A549 (cell line): ENCODE results near the gene MAPK12. TPM values are rescaled to one million over a fixed set of nuclear protein-coding genes. Genes with fewer than 3 reads are reported as not detected.

Experiments used
- ATAC-seq, 2 experiments: fragments of 200-7000 bp in 1 of 2; fragments of >200 bp in 1 of 2; cut with Nextera tagmentation in 1 of 2; cut with Tn5 transposase in 1 of 2; 3 replicates each; pipeline versions ENCODE4 v1.8.0 to v1.9.1; 2018 to 2020; ENCODE audit warnings: mild to moderate bottlenecking in 1 of 2, moderate library complexity in 1 of 2
- CTCF ChIA-PET: fragments of 300-600 bp; sonication (Branson Sonifier 250); formaldehyde crosslinking; extraction: SDS; loops from one replicate; lab custom pipeline; 2021; ENCODE audit warnings: antibody characterized with exemption, inconsistent platforms; lab: Yijun Ruan, JAX
- POLR2A ChIA-PET: fragments of 350-600 bp; formaldehyde crosslinking; extraction: SDS; loops from one replicate; lab custom pipeline; 2021; ENCODE audit warnings: antibody characterized with exemption, inconsistent platforms; lab: Yijun Ruan, JAX
- DNase-seq, 2 experiments: peaks; one replicate each; pipeline versions ENCODE4 v3.0.0 to v3.0.0-alpha.2; 2011 to 2016; ENCODE audit warnings: low read depth in 1 of 2, low spot score in 1 of 2
- FAIRE-seq: peaks from 2 replicates; lab custom pipeline; 2011; peaks lifted over from hg19 to GRCh38; lab: Jason Lieb, UNC
- H3K27ac ChIP-seq, 2 experiments: fragments of >200 bp; sonication (Bioruptor Twin); formaldehyde crosslinking; 3 replicates each; pipeline ENCODE4 v1.5.1; 2016 to 2017
- H3K4me1 ChIP-seq: fragments of >200 bp; sonication (Bioruptor Twin); formaldehyde crosslinking; 3 replicates; pipeline ENCODE4 v1.6.1; 2016
- H3K4me2 ChIP-seq: fragments of >200 bp; sonication (Bioruptor Twin); formaldehyde crosslinking; 3 replicates; pipeline ENCODE4 v1.6.1; 2016
- H3K4me3 ChIP-seq: fragments of >200 bp; sonication (Bioruptor Twin); formaldehyde crosslinking; 3 replicates; pipeline ENCODE4 v1.5.1; 2016
- H3K9me3 ChIP-seq: fragments of >200 bp; sonication (Bioruptor Twin); formaldehyde crosslinking; 3 replicates; pipeline ENCODE4 v1.6.1; 2016
- BCL3 ChIP-seq: fragments of >200 bp; sonication (Bioruptor Twin); formaldehyde crosslinking; IDR thresholded peaks from 3 replicates; pipeline ENCODE4 v1.6.1; 2016
- CBX2 ChIP-seq: fragments of 200-600 bp; sonication (generic); IDR thresholded peaks from 2 replicates; pipeline ENCODE4 v1.6.1; 2016; ENCODE audit warnings: low read depth, mild to moderate bottlenecking, borderline replicate concordance
- CBX8 ChIP-seq: fragments of 200-600 bp; sonication (generic); IDR thresholded peaks from 2 replicates; pipeline ENCODE4 v1.6.1; 2016
- CHD4 ChIP-seq: fragments of 200-600 bp; sonication (generic); IDR thresholded peaks from 2 replicates; pipeline ENCODE4 v1.6.1; 2016; ENCODE audit warnings: antibody characterized with exemption, mild to moderate bottlenecking, borderline replicate concordance
- EHF ChIP-seq: fragments of 250-450 bp; sonication (Bioruptor Pico); IDR thresholded peaks from 2 replicates; pipeline ENCODE4 v1.5.0; 2020; ENCODE audit warnings: mild to moderate bottlenecking
- ELK1 ChIP-seq: fragments of 150-350 bp; IDR thresholded peaks from 2 replicates; pipeline ENCODE4 v1.6.1; 2014; ENCODE audit warnings: low read depth, mild to moderate bottlenecking, low read length
- ESRRA ChIP-seq: fragments of 150-350 bp; IDR thresholded peaks from 2 replicates; pipeline ENCODE4 v1.6.1; 2014; ENCODE audit warnings: mild to moderate bottlenecking, low read length, borderline replicate concordance
- FOXS1 ChIP-seq: fragments of 250-450 bp; sonication (Bioruptor Pico); IDR thresholded peaks from 2 replicates; pipeline ENCODE4 v1.5.0; 2020; ENCODE audit warnings: mild to moderate bottlenecking, moderate library complexity
- HOXB5 ChIP-seq: fragments of 250-450 bp; sonication (Bioruptor Pico); IDR thresholded peaks from 2 replicates; pipeline ENCODE4 v1.5.0; 2020; ENCODE audit warnings: mild to moderate bottlenecking, moderate library complexity
- JUNB ChIP-seq: fragments of >200 bp; sonication (Bioruptor Twin); formaldehyde crosslinking; IDR thresholded peaks from 2 replicates; pipeline ENCODE4 v1.6.1; 2016
- MAFK ChIP-seq: fragments of 450-650 bp; IDR thresholded peaks from 2 replicates; pipeline ENCODE4 v1.6.1; 2014; ENCODE audit not compliant: partially characterized antibody
- MAZ ChIP-seq: fragments of 150-350 bp; IDR thresholded peaks from 2 replicates; pipeline ENCODE4 v1.6.1; 2014; ENCODE audit warnings: antibody characterized with exemption, low read depth, low read length, borderline replicate concordance
- MYC ChIP-seq: IDR thresholded peaks from 2 replicates; pipeline ENCODE4 v1.6.1; 2012; ENCODE audit warnings: mild to moderate bottlenecking, inconsistent platforms, low read length, improper control_type of control experiment, borderline replicate concordance
- PHF8 ChIP-seq: fragments of 200-600 bp; sonication (generic); IDR thresholded peaks from 2 replicates; pipeline ENCODE4 v1.6.1; 2016; ENCODE audit warnings: low read depth, mild to moderate bottlenecking, antibody characterized with exemption, moderate library complexity, borderline replicate concordance
- RAD21 ChIP-seq, 2 experiments: fragments of >200 bp in 1 of 2; sonication (Bioruptor Twin) in 1 of 2; formaldehyde crosslinking in 1 of 2; IDR thresholded peaks in 1 of 2; conservative IDR thresholded peaks in 1 of 2; 2 replicates in 1 of 2; 3 replicates in 1 of 2; pipeline ENCODE4 v1.6.1; 2012 to 2018; ENCODE audit warnings: inconsistent platforms in 1 of 2
- RCOR1 ChIP-seq: fragments of 150-350 bp; IDR thresholded peaks from 2 replicates; pipeline ENCODE4 v1.6.1; 2014; ENCODE audit warnings: antibody characterized with exemption, low read length, low read depth
- RFX5 ChIP-seq: fragments of 450-650 bp; IDR thresholded peaks from 2 replicates; pipeline ENCODE4 v1.7.1; 2014; ENCODE audit warnings: antibody characterized with exemption, mild to moderate bottlenecking, moderate library complexity
- SMC3 ChIP-seq: fragments of >200 bp; sonication (Bioruptor Twin); formaldehyde crosslinking; IDR thresholded peaks from 3 replicates; pipeline ENCODE4 v1.6.1; 2018; ENCODE audit warnings: inconsistent platforms
- SREBF2 ChIP-seq: fragments of 450-650 bp; IDR thresholded peaks from 2 replicates; pipeline ENCODE4 v1.6.1; 2014; ENCODE audit warnings: mild to moderate bottlenecking, moderate library complexity
- ZC3H11A ChIP-seq: fragments of 450-650 bp; IDR thresholded peaks from 2 replicates; pipeline ENCODE4 v1.6.1; 2014; ENCODE audit warnings: antibody characterized with exemption, mild to moderate bottlenecking
- ZFP36 ChIP-seq: fragments of 450-650 bp; IDR thresholded peaks from 2 replicates; pipeline ENCODE4 v1.6.1; 2014; ENCODE audit warnings: borderline replicate concordance; ENCODE audit not compliant: partially characterized antibody
- ZNF302 ChIP-seq: fragments of 250-450 bp; sonication (Bioruptor Pico); IDR thresholded peaks from 2 replicates; pipeline ENCODE4 v1.9.0; 2021; ENCODE audit warnings: inconsistent platforms, mild to moderate bottlenecking, moderate library complexity
- ZSCAN20 ChIP-seq: fragments of 250-450 bp; sonication (Bioruptor Pico); IDR thresholded peaks from 2 replicates; pipeline ENCODE4 v1.8.0; 2022; ENCODE audit warnings: mild to moderate bottlenecking, moderate library complexity
- WGBS: methylation state at CpG from one replicate; pipeline ENCODE4 v1.1.6; 2017; ENCODE audit errors: missing lambda C conversion rate; 5-methylcytosine and 5-hydroxymethylcytosine counted together
- polyA plus RNA-seq, 4 experiments: library from polyadenylated mRNA; depleted of rRNA in 3 of 4; stranded (reverse); fragments of >200 nt; fragmentation: RNase III in 1 of 4; extraction: RNeasy Plus Mini Kit Qiagen cat#74134 plus additional on column Dnase treatment in 1 of 4; gene quantifications; 2 replicates in 3 of 4; 3 replicates in 1 of 4; pipeline ENCODE4 v1.2.3, GENCODE V29; 2011 to 2017

MAPK12 gene
- polyA plus RNA-seq, 2 of the 4 experiments (the other 2 are of a cell fraction), result 12.5 to 25.8 TPM

- WGBS, result 92% methylated on average over 17 of the region's 20 CpGs
- POLR2A ChIA-PET, result interaction anchor here (0.7 kb wide), 1 partner anchor 9 kb away, joined by 3 read pairs; no protein-coding TSS in a partner anchor
These were observed 28.9 kb downstream of the MAPK12 start for GRCh38 chr22:50232481-50233151.

DNA sequence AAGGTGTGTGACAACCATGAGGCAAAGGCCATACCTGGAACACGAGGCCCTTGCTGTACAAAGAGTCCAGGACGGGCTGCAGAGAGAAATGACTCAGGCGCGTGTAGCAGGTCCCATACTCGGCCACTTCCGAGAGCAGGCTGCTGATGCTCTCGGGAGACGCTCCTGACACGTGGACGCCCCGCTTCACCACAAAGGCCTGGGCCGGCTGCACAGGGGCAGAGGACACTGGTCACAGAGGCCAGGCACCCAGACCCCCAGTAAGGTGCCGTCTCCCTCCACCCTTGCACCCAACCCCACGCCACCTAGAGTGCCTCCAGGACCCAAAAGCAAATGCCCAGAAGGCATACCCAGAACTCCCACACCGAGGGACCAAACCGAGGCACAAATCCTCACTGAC is 32.1 kb downstream of the MAPK12 start:
- no peak for TF ChIP-seq JUNB
- TF ChIP-seq ESRRA, result no peak
- no peak for TF ChIP-seq MAZ
- no peak for TF ChIP-seq ELK1
- TF ChIP-seq ZSCAN20 (CRISPR knock-in tag), result no peak
- TF ChIP-seq EHF (CRISPR knock-in tag), result no peak
- TF ChIP-seq CBX8, result no peak
- no peak for TF ChIP-seq SMC3
- TF ChIP-seq ZNF302 (CRISPR knock-in tag), result no peak
- TF ChIP-seq CHD4, result no peak
- Histone ChIP-seq H3K4me3 (no peak overlapping the region), H3K27ac (no peak overlapping the region), H3K4me2 (no peak overlapping the region), H3K4me1 (no peaks in the 10 kb centered on the region), H3K9me3 (no peaks in the 10 kb centered on the region)
- ATAC-seq (no peak), FAIRE-seq (no peak), DNase-seq (no peak)
- 88% methylated on average over 9 of the region's 16 CpGs for WGBS
- ChIA-PET CTCF (interaction anchor here (2.7 to 3.9 kb wide), 2 partner anchors 8 to 12 kb away, joined by 10 to 19 read pairs; no protein-coding TSS in a partner anchor), POLR2A (interaction anchor here (0.6 kb wide), 1 partner anchor 140 kb away, joined by 3 read pairs; no protein-coding TSS in a partner anchor)

More at GRCh38 chr22:50232481-50233151, 28.9 kb downstream of the MAPK12 start:
- CTCF ChIA-PET, result interaction anchor here (1.1 to 3.9 kb wide), 4 partner anchors 9 to 111 kb away, joined by 3 to 19 read pairs (median 4); partner anchors contain the start of gene PANX2
- Histone ChIP-seq H3K27ac (no peak overlapping the region), H3K4me3 (no peak overlapping the region), H3K9me3 (no peaks in the 10 kb centered on the region), H3K4me1 (no peaks in the 10 kb centered on the region)
- no peak for ATAC-seq
- FAIRE-seq, result no peak
- DNase-seq, result no peak
- TF ChIP-seq RFX5 (no peak), SREBF2 (no peak), RAD21 (conservative IDR thresholded peaks at IDR 0.05 in 1 of 2, IDR thresholded peaks at IDR 0.05 in 1 of 2) (no peak), HOXB5 (CRISPR knock-in tag) (no peak), RCOR1 (no peak), ZFP36 (no peak)
- TF ChIP-seq, all 56 proteins: peak for 0
- H3K4me2 ChIP-seq, result no peak overlapping the region

DNA sequence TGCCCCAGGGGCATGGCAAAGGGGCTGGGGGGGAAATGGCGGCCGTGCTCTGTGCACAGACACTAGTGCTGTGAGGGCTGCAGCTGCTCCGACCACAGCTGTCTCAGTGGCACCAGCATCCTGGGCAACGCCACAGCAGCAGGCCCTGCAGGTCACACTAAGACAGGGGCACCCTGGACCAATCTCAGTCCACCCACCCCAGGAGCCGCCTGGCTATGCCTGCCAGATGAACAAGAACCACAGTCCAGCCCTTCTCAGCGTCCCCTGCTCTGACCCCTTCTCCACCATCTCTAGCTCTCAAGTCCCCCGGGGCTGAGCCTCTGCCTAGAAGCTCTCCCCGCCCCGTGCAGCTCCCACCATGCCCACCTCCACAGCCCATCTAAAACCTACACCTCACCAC is 33.1 kb downstream of the MAPK12 start:
- Histone ChIP-seq H3K27ac (no peak overlapping the region), H3K4me1 (no peaks in the 10 kb centered on the region), H3K4me3 (no peak overlapping the region), H3K4me2 (no peak overlapping the region), H3K9me3 (no peaks in the 10 kb centered on the region)
- DNase-seq, result no peak
- POLR2A ChIA-PET, result no interaction called here
- TF ChIP-seq BCL3 (no peak), CBX2 (no peak), ZC3H11A (no peak), PHF8 (no peak), MAFK (no peak), RFX5 (no peak), ESRRA (no peak), FOXS1 (CRISPR knock-in tag) (no peak), MYC (no peak)
- WGBS, result 92% methylated on average over 5 of the region's 9 CpGs
- CTCF ChIA-PET, result interaction anchor here (1.0 to 2.7 kb wide), 3 partner anchors 9 to 80 kb away, joined by 3 to 10 read pairs (median 4); no protein-coding TSS in a partner anchor
- ATAC-seq, result no peak
- no peak for FAIRE-seq
